GM23338 (cell line): Measurements from ENCODE around the gene SRSF11.

Experiments
- CREB1 ChIP-seq: fragments of 250-450 bp; sonication (Bioruptor Pico); IDR thresholded peaks from 2 replicates; pipeline ENCODE4 v1.5.0; 2020; ENCODE audit warnings: low read depth, mild to moderate bottlenecking, moderate library complexity
- CTCF ChIP-seq, 2 experiments: fragments of 200-600 bp in 1 of 2; sonication (generic) in 1 of 2; conservative IDR thresholded peaks; 2 replicates each; pipeline versions ENCODE4 v1.5.1 to v1.6.1; 2016 to 2017; ENCODE audit warnings: antibody characterized with exemption in 2 of 2, low read depth in 2 of 2, mild to moderate bottlenecking in 2 of 2, moderate library complexity in 1 of 2
- EZH2 ChIP-seq: fragments of 200-600 bp; sonication (generic); IDR thresholded peaks from one replicate; pipeline ENCODE4 v1.8.0; 2017; ENCODE audit warnings: antibody characterized with exemption, mild to moderate bottlenecking, low read depth; ENCODE audit not compliant: unreplicated experiment
- EZH2phosphoT487 ChIP-seq: fragments of 200-600 bp; sonication (generic); IDR thresholded peaks from one replicate; pipeline ENCODE4 v1.8.1; 2018; ENCODE audit warnings: antibody characterized with exemption; ENCODE audit not compliant: unreplicated experiment
- JUNB ChIP-seq: IDR thresholded peaks from one replicate; pipeline ENCODE4 v1.6.1; 2016; ENCODE audit warnings: antibody characterized with exemption; ENCODE audit not compliant: unreplicated experiment
- POLR2AphosphoS5 ChIP-seq: IDR thresholded peaks from 2 replicates; pipeline ENCODE4 v1.6.1; 2016; ENCODE audit warnings: antibody characterized with exemption, low read depth
- STAT1 ChIP-seq: IDR thresholded peaks from one replicate; pipeline ENCODE4 v1.6.1; 2016; ENCODE audit warnings: antibody characterized with exemption; ENCODE audit not compliant: unreplicated experiment
- TF ChIP-seq, protein P1 (sequence below): IDR thresholded peaks from one replicate; pipeline ENCODE4 v1.6.1; 2018; ENCODE audit warnings: antibody characterized with exemption; ENCODE audit not compliant: unreplicated experiment

- TF ChIP-seq CTCF (conservative IDR thresholded peaks at IDR 0.05; ENCODE audit: low read depth in 2 of 2), result no peak
- TF ChIP-seq POLR2AphosphoS5, result no peak
- no peak for TF ChIP-seq EZH2phosphoT487
- no peak for TF ChIP-seq JUNB
- no peak for TF ChIP-seq CREB1 (CRISPR knock-in tag)
- TF ChIP-seq, protein P1, sequence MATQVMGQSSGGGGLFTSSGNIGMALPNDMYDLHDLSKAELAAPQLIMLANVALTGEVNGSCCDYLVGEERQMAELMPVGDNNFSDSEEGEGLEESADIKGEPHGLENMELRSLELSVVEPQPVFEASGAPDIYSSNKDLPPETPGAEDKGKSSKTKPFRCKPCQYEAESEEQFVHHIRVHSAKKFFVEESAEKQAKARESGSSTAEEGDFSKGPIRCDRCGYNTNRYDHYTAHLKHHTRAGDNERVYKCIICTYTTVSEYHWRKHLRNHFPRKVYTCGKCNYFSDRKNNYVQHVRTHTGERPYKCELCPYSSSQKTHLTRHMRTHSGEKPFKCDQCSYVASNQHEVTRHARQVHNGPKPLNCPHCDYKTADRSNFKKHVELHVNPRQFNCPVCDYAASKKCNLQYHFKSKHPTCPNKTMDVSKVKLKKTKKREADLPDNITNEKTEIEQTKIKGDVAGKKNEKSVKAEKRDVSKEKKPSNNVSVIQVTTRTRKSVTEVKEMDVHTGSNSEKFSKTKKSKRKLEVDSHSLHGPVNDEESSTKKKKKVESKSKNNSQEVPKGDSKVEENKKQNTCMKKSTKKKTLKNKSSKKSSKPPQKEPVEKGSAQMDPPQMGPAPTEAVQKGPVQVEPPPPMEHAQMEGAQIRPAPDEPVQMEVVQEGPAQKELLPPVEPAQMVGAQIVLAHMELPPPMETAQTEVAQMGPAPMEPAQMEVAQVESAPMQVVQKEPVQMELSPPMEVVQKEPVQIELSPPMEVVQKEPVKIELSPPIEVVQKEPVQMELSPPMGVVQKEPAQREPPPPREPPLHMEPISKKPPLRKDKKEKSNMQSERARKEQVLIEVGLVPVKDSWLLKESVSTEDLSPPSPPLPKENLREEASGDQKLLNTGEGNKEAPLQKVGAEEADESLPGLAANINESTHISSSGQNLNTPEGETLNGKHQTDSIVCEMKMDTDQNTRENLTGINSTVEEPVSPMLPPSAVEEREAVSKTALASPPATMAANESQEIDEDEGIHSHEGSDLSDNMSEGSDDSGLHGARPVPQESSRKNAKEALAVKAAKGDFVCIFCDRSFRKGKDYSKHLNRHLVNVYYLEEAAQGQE, result no peak
- no peak for TF ChIP-seq EZH2
- TF ChIP-seq STAT1, result no peak
Observed at GRCh38 chr1:70264839-70265238, 43.7 kb downstream of the SRSF11 start.
